GM12878 (cell line): ENCODE data around the gene BAHD1. TPM values are rescaled to one million over a fixed set of nuclear protein-coding genes. Genes with fewer than 3 reads are reported as not detected.

Experiments used
- ATAC-seq: fragments of 200-7000 bp; cut with Tn5 transposase; 3 replicates; pipeline ENCODE4 v1.9.1; 2020; ENCODE audit warnings: mild to moderate bottlenecking, moderate library complexity
- BruUV-seq: library from RNA; stranded (reverse); fragments of 400-500 nt; replicated peaks from 2 replicates; lab custom pipeline; 2021; lab: Mats Ljungman, UMichigan
- CTCF ChIA-PET: fragments of 300-600 bp; sonication (Branson Sonifier 250); formaldehyde crosslinking; extraction: SDS; loops from one replicate; lab custom pipeline; 2021; ENCODE audit warnings: inconsistent platforms; lab: Yijun Ruan, JAX
- POLR2A ChIA-PET: fragments of 350-600 bp; formaldehyde crosslinking; extraction: SDS; loops from one replicate; lab custom pipeline; 2021; ENCODE audit warnings: inconsistent platforms; lab: Charles Lee
- RAD21 ChIA-PET: fragments of 300-600 bp; sonication (Branson Sonifier 250); formaldehyde crosslinking; loops from one replicate; lab custom pipeline; 2023; ENCODE audit warnings: antibody characterized with exemption; ENCODE audit not compliant: unreplicated experiment; lab: Charles Lee
- SMC1A ChIA-PET: fragments of 300-600 bp; sonication (Branson Sonifier 250); formaldehyde crosslinking; loops from one replicate; lab custom pipeline; 2023; ENCODE audit not compliant: unreplicated experiment, uncharacterized antibody; lab: Charles Lee
- DNase-seq: peaks from one replicate; pipeline ENCODE4 v3.0.0-alpha.2; 2011; ENCODE audit warnings: low read depth, low spot score
- FAIRE-seq: peaks from 3 replicates; lab custom pipeline; 2011; peaks lifted over from hg19 to GRCh38; lab: Jason Lieb, UNC
- H2AFZ ChIP-seq: 2 replicates; pipeline ENCODE4 v1.6.0; 2011; ENCODE audit warnings: low read depth, low read length, control low read depth; ENCODE audit not compliant: control insufficient read depth
- H3K27ac ChIP-seq: 2 replicates; pipeline ENCODE4 v1.5.1; 2011; ENCODE audit warnings: control low read depth; ENCODE audit not compliant: control insufficient read depth, insufficient read depth
- H3K27me3 ChIP-seq, 2 experiments: replicated peaks in 1 of 2; 2 replicates each; pipeline versions ENCODE4 v1.6.0 to v1.6.1; 2011; ENCODE audit warnings: low read length in 1 of 2; ENCODE audit not compliant: control insufficient read depth in 2 of 2, insufficient read depth in 2 of 2
- H3K36me3 ChIP-seq, 2 experiments: 2 replicates each; pipeline ENCODE4 v1.5.1; 2011; ENCODE audit warnings: low read length in 1 of 2; ENCODE audit not compliant: control insufficient read depth in 2 of 2, insufficient read depth in 2 of 2
- H3K4me1 ChIP-seq: 2 replicates; pipeline ENCODE4 v1.6.1; 2011; ENCODE audit warnings: mild to moderate bottlenecking, low read length, moderate library complexity, mixed read lengths; ENCODE audit not compliant: control insufficient read depth, insufficient read depth
- H3K4me2 ChIP-seq: 2 replicates; pipeline ENCODE4 v1.6.0; 2011; ENCODE audit warnings: control low read depth; ENCODE audit not compliant: control insufficient read depth, insufficient read depth
- H3K4me3 ChIP-seq: fragments of 200-600 bp; sonication (generic); 2 replicates; pipeline ENCODE4 v1.5.1; 2016
- H3K79me2 ChIP-seq: 2 replicates; pipeline ENCODE4 v1.6.0; 2011; ENCODE audit warnings: low read length; ENCODE audit not compliant: control insufficient read depth, insufficient read depth
- H3K9ac ChIP-seq: 2 replicates; pipeline ENCODE4 v1.8.0; 2011; ENCODE audit warnings: low read length, control low read depth, mixed read lengths; ENCODE audit not compliant: control insufficient read depth, insufficient read depth
- H3K9me3 ChIP-seq: replicated peaks from 3 replicates; pipeline ENCODE4 v1.5.1; 2011; ENCODE audit warnings: mild to moderate bottlenecking, low read length; ENCODE audit not compliant: control insufficient read depth, insufficient read depth
- H4K20me1 ChIP-seq: 2 replicates; pipeline ENCODE4 v1.6.0; 2011; ENCODE audit not compliant: control insufficient read depth, insufficient read depth
- ATF3 ChIP-seq: IDR thresholded peaks from 2 replicates; pipeline ENCODE4 v1.6.1; 2011; ENCODE audit warnings: low read depth, mild to moderate bottlenecking, low read length, moderate library complexity, borderline replicate concordance; ENCODE audit errors: extremely low read depth
- CBFB ChIP-seq: IDR thresholded peaks from 2 replicates; pipeline ENCODE4 v1.6.1; 2016; ENCODE audit warnings: antibody characterized with exemption, low read depth
- IKZF1 ChIP-seq: fragments of 450-650 bp; conservative IDR thresholded peaks from 2 replicates; pipeline ENCODE4 v1.6.1; 2017; ENCODE audit warnings: antibody characterized with exemption, mild to moderate bottlenecking
- MEF2A ChIP-seq: IDR thresholded peaks from 2 replicates; pipeline ENCODE4 v1.6.1; 2011; ENCODE audit warnings: low read depth, mild to moderate bottlenecking, low read length, moderate library complexity; ENCODE audit not compliant: insufficient read depth
- MLLT1 ChIP-seq: fragments of 450-650 bp; IDR thresholded peaks from 2 replicates; pipeline ENCODE4 v1.6.1; 2016; ENCODE audit warnings: mild to moderate bottlenecking
- MTA2 ChIP-seq: fragments of 450-650 bp; IDR thresholded peaks from 2 replicates; pipeline ENCODE4 v1.6.1; 2016; ENCODE audit warnings: low read depth, mild to moderate bottlenecking, moderate library complexity
- MYC ChIP-seq: IDR thresholded peaks from 2 replicates; pipeline ENCODE4 v1.6.1; 2011; ENCODE audit warnings: mild to moderate bottlenecking, low read length, moderate library complexity, inconsistent platforms; ENCODE audit not compliant: insufficient read depth, insufficient replicate concordance, insufficient read length, severe bottlenecking
- NFYA ChIP-seq: IDR thresholded peaks from 2 replicates; pipeline ENCODE4 v1.6.1; 2011; ENCODE audit warnings: low read depth, mild to moderate bottlenecking, low read length, improper control_type of control experiment, borderline replicate concordance
- NRF1 ChIP-seq: conservative IDR thresholded peaks from 2 replicates; pipeline ENCODE4 v1.6.1; 2011; ENCODE audit warnings: mild to moderate bottlenecking, low read depth, low read length, improper control_type of control experiment
- RBBP5 ChIP-seq: fragments of 200-600 bp; sonication (generic); conservative IDR thresholded peaks from 2 replicates; pipeline ENCODE4 v1.6.1; 2016
- SIX5 ChIP-seq: IDR thresholded peaks from 2 replicates; pipeline ENCODE4 v1.6.1; 2011; ENCODE audit warnings: mild to moderate bottlenecking, low read depth, low read length, moderate library complexity; ENCODE audit not compliant: severe bottlenecking
- SREBF2 ChIP-seq: IDR thresholded peaks from 2 replicates; pipeline ENCODE4 v1.6.1; 2012; ENCODE audit warnings: mild to moderate bottlenecking, low read length
- STAT3 ChIP-seq: IDR thresholded peaks from 2 replicates; pipeline ENCODE4 v1.6.1; 2011; ENCODE audit warnings: low read depth, low read length, improper control_type of control experiment
- YBX1 ChIP-seq: fragments of 450-650 bp; IDR thresholded peaks from 2 replicates; pipeline ENCODE4 v1.6.1; 2016; ENCODE audit warnings: antibody characterized with exemption
- YY1 ChIP-seq: IDR thresholded peaks from 2 replicates; pipeline ENCODE4 v1.6.1; 2011; ENCODE audit warnings: low read depth, mild to moderate bottlenecking, low read length
- WGBS: methylation state at CpG from one replicate; pipeline ENCODE4 v1.1.6; 2016; ENCODE audit warnings: low lambda C conversion rate; ENCODE audit not compliant: insufficient replicate concordance, insufficient coverage; ENCODE audit errors: missing lambda C conversion rate; 5-methylcytosine and 5-hydroxymethylcytosine counted together
- in situ Hi-C: fragments of 300-500 bp; cut with MboI; formaldehyde crosslinking; loops from 9 replicates; pipeline ENCODE4 v1.14.3; 2018; ENCODE audit warnings: mixed read lengths
- intact Hi-C: fragments of 100-400 bp; cut with micrococcal nuclease; formaldehyde crosslinking; loops from one replicate; pipeline ENCODE4 v1.14.2; 2022; ENCODE audit not compliant: unreplicated experiment
- polyA plus RNA-seq, 11 experiments: library from polyadenylated mRNA; depleted of rRNA in 4 of 11; unstranded in 6 of 11; stranded (reverse) in 5 of 11; fragments of >200 nt; fragmentation: Nextera tagmentation in 4 of 11; fragmentation: Illumina TruSeq in 1 of 11; extraction: Ambion mirVana in 4 of 11; extraction: Trizol in 1 of 11; gene quantifications; 1 replicate in 1 of 11; 2 replicates in 10 of 11; pipeline versions ENCODE4 v1.2.1 to v1.2.3, GENCODE V29; 2011 to 2016; ENCODE audit warnings: inconsistent platforms in 2 of 11, missing spikeins in 2 of 11, low read depth in 1 of 11
- total RNA-seq, 4 experiments: library from RNA; depleted of rRNA in 3 of 4; stranded (reverse); fragments of >200 nt in 3 of 4; fragmentation: Illumina TruSeq in 1 of 4; extraction: Trizol in 1 of 4; gene quantifications; 2 replicates each; pipeline versions ENCODE4 v1.2.1 to v1.2.3, GENCODE V29; 2013 to 2021

BAHD1 gene
- total and polyA plus RNA-seq, 10 of the 15 experiments (the other 5 are each of a cell fraction or from before 2014, with no cell fraction given) = 0.21 to 21.8 (median 5.8) TPM

- TF ChIP-seq ATF3 (no peak), MLLT1 (no peak), STAT3 (no peak)
These were observed 21.2 kb downstream of the BAHD1 start (continued) for GRCh38 chr15:40461958-40462357.

GRCh38 chr15:40463279-40463678, 22.5 kb downstream of the BAHD1 start:
- H3K4me3 ChIP-seq = no peak overlapping the region
- no peak overlapping the region for H3K4me2 ChIP-seq
- ChIA-PET RAD21 (interaction anchor here (2.6 kb wide), 1 partner anchor 9 kb away, joined by 8 read pairs; no protein-coding TSS in a partner anchor), SMC1A (interaction anchor here (0.6 to 1.6 kb wide), 4 partner anchors 9 to 854 kb away, joined by 3 to 4 read pairs (median 4); no protein-coding TSS in a partner anchor), POLR2A (interaction anchor here (1.1 kb wide), 1 partner anchor 106 kb away, joined by 3 read pairs; the partner anchor contains the start of gene RPUSD2), CTCF (interaction anchor here (0.9 to 1.4 kb wide), 4 partner anchors 11 to 44 kb away, joined by 3 to 5 read pairs (median 3); partner anchors contain the start of gene BAHD1)
- FAIRE-seq (no peak), DNase-seq (no peak), ATAC-seq (no peak)
- no peak overlapping the region for H2AFZ ChIP-seq
- no peak overlapping the region for H3K27ac ChIP-seq
- in situ Hi-C loops (no loop called here), intact Hi-C loops (no loop called here)
- H3K36me3 ChIP-seq = peaks cover 21 to 32% of the 10 kb centered on the region in 2 experiments
- no peak overlapping the region for H3K9ac ChIP-seq
- H3K9me3 ChIP-seq = no peaks in the 10 kb centered on the region
- no peaks in the 10 kb centered on the region for H3K79me2 ChIP-seq
- no peaks in the 10 kb centered on the region for H3K27me3 ChIP-seq
- TF ChIP-seq YY1 (no peak), MYC (no peak), IKZF1 (no peak), YBX1 (no peak), RBBP5 (no peak), MTA2 (no peak), MEF2A (no peak), ATF3 (no peak), CBFB (no peak), SIX5 (no peak), SREBF2 (no peak), NRF1 (no peak), NFYA (no peak)
- WGBS = 95% methylated on average over 2 of the region's 2 CpGs
- no peaks in the 10 kb centered on the region; the same call in 1 of the 2 replicates for H4K20me1 ChIP-seq
- BruUV-seq = no TSS peak
- peaks cover 24% of the 10 kb centered on the region for H3K4me1 ChIP-seq
